HepG2 (cell line): Measurements from ENCODE around the gene VDAC2. TPM values are rescaled to one million over a fixed set of nuclear protein-coding genes. Genes with fewer than 3 reads are reported as not detected.

ENCODE experiments used
- ATAC-seq: fragments of 200-7000 bp; cut with Tn5 transposase; 3 replicates; pipeline ENCODE4 v1.9.1; 2020; ENCODE audit warnings: mild to moderate bottlenecking, moderate library complexity
- BruUV-seq: library from RNA; stranded (reverse); fragments of 400-500 nt; replicated peaks from 2 replicates; lab custom pipeline; 2021; lab: Mats Ljungman, UMichigan
- CTCF ChIA-PET: fragments of 300-600 bp; formaldehyde crosslinking; extraction: SDS; loops from one replicate; lab custom pipeline; 2021; ENCODE audit warnings: low total read pairs, inconsistent platforms, low intra/inter-chr PET ratio; lab: Yijun Ruan, JAX
- POLR2A ChIA-PET: fragments of 350-600 bp; sonication (Branson Sonifier 250); formaldehyde crosslinking; loops from one replicate; lab custom pipeline; 2020; ENCODE audit warnings: antibody characterized with exemption, inconsistent platforms; lab: Yijun Ruan, JAX
- DNase-seq: peaks from one replicate; pipeline ENCODE4 v3.0.0-alpha.2; 2015; ENCODE audit warnings: low spot score
- FAIRE-seq: peaks from 3 replicates; lab custom pipeline; 2011; peaks lifted over from hg19 to GRCh38; lab: Jason Lieb, UNC
- H2AFZ ChIP-seq: one replicate; pipeline ENCODE4 v1.6.1; 2011; ENCODE audit warnings: low read length, inconsistent platforms
- H3K27ac ChIP-seq: fragments of 300-600 bp; 3 replicates; pipeline ENCODE4 v1.8.0; 2011; ENCODE audit warnings: mixed run types, mild to moderate bottlenecking, mixed read lengths, low read length, inconsistent platforms; ENCODE audit not compliant: insufficient read depth; ENCODE audit errors: extremely low read length
- H3K27me3 ChIP-seq, 2 experiments: fragments of 200-600 bp in 1 of 2; 2 replicates in 1 of 2; 3 replicates in 1 of 2; pipeline versions ENCODE4 v1.6.0 to v1.8.0; 2011; ENCODE audit warnings: low read length in 2 of 2, mild to moderate bottlenecking in 2 of 2, moderate library complexity in 2 of 2, inconsistent platforms in 1 of 2; ENCODE audit not compliant: insufficient read depth in 2 of 2, control insufficient read depth in 1 of 2
- H3K36me3 ChIP-seq, 2 experiments: fragments of 200-600 bp in 1 of 2; replicated peaks in 1 of 2; 2 replicates in 1 of 2; 3 replicates in 1 of 2; pipeline versions ENCODE4 v1.5.1 to v1.8.0; 2011; ENCODE audit warnings: low read length in 2 of 2, inconsistent platforms in 1 of 2; ENCODE audit not compliant: insufficient read depth in 2 of 2, control insufficient read depth in 1 of 2
- H3K4me1 ChIP-seq: 2 replicates; pipeline ENCODE4 v1.5.1; 2012; ENCODE audit warnings: low read length, inconsistent platforms; ENCODE audit not compliant: insufficient read depth
- H3K4me2 ChIP-seq: 2 replicates; pipeline ENCODE4 v1.6.0; 2011; ENCODE audit warnings: low read depth, low read length, inconsistent platforms
- H3K4me3 ChIP-seq, 3 experiments: fragments of 200-600 bp in 1 of 3; sonication (generic), shearing (Covaris generic) in 1 of 3; replicated peaks in 1 of 3; 2 replicates each; pipeline ENCODE4 v1.5.1; 2011 to 2016; ENCODE audit warnings: low read length in 3 of 3, inconsistent platforms in 2 of 3, low read depth in 2 of 3, mild to moderate bottlenecking in 2 of 3, control low read depth in 1 of 3, mixed read lengths in 1 of 3; ENCODE audit not compliant: insufficient read depth in 1 of 3
- H3K79me2 ChIP-seq: one replicate; pipeline ENCODE4 v1.6.1; 2011; ENCODE audit warnings: low read length, inconsistent platforms; ENCODE audit not compliant: insufficient read depth
- H3K9ac ChIP-seq: 2 replicates; pipeline ENCODE4 v1.6.0; 2011; ENCODE audit warnings: mild to moderate bottlenecking, low read depth, low read length, inconsistent platforms; ENCODE audit not compliant: insufficient read depth
- H3K9me3 ChIP-seq: 2 replicates; pipeline ENCODE4 v1.5.1; 2012; ENCODE audit warnings: mild to moderate bottlenecking, low read length
- H4K20me1 ChIP-seq: 2 replicates; pipeline ENCODE4 v1.6.0; 2011; ENCODE audit warnings: inconsistent platforms, mild to moderate bottlenecking, low read length, moderate library complexity; ENCODE audit not compliant: insufficient read depth
- ASH2L ChIP-seq: fragments of 300-600, 200-600 bp; sonication (generic); IDR thresholded peaks from 2 replicates; pipeline ENCODE4 v1.7.0; 2017; ENCODE audit warnings: low read depth, mild to moderate bottlenecking, moderate library complexity, mixed read lengths, low read length; ENCODE audit not compliant: insufficient read length
- CBX2 ChIP-seq, 2 experiments: fragments of 200-600 bp in 1 of 2; sonication (generic); formaldehyde crosslinking in 1 of 2; IDR thresholded peaks; 2 replicates each; pipeline versions ENCODE4 v1.7.0 to v1.8.1; 2018 to 2022; ENCODE audit warnings: low read depth in 2 of 2, low read length in 1 of 2, mild to moderate bottlenecking in 1 of 2, missing genetic modification reagents in 1 of 2
- FOSL2 ChIP-seq: sonication (generic); formaldehyde crosslinking; IDR thresholded peaks from 2 replicates; pipeline ENCODE4 v1.4.0; 2020; ENCODE audit warnings: missing genetic modification reagents
- LCORL ChIP-seq, 2 experiments: fragments of 450-650 bp in 1 of 2; sonication (generic) in 1 of 2; formaldehyde crosslinking in 1 of 2; IDR thresholded peaks; 2 replicates each; pipeline versions ENCODE4 v1.5.0 to v1.6.1; 2017 to 2020; ENCODE audit warnings: antibody characterized with exemption in 1 of 2, missing genetic modification reagents in 1 of 2
- ZFP36L1 ChIP-seq: sonication (generic); formaldehyde crosslinking; IDR thresholded peaks from 2 replicates; pipeline ENCODE4 v1.8.0; 2022; ENCODE audit warnings: mild to moderate bottlenecking, missing genetic modification reagents, moderate library complexity
- ZFX ChIP-seq: sonication (generic); formaldehyde crosslinking; IDR thresholded peaks from 2 replicates; pipeline ENCODE4 v1.4.0; 2020; ENCODE audit warnings: mild to moderate bottlenecking, low read depth, missing genetic modification reagents, moderate library complexity
- ZNF660 ChIP-seq: sonication (generic); formaldehyde crosslinking; IDR thresholded peaks from 2 replicates; pipeline ENCODE4 v1.5.1; 2020; ENCODE audit warnings: mild to moderate bottlenecking, low read depth, missing genetic modification reagents, borderline replicate concordance
- ZNF775 ChIP-seq: sonication (generic); formaldehyde crosslinking; IDR thresholded peaks from 2 replicates; pipeline ENCODE4 v1.4.0; 2020; ENCODE audit warnings: missing genetic modification reagents, mild to moderate bottlenecking, moderate library complexity, borderline replicate concordance
- WGBS: methylation state at CpG from one replicate; pipeline ENCODE4 v1.1.6; 2017; ENCODE audit warnings: low lambda C conversion rate; 5-methylcytosine and 5-hydroxymethylcytosine counted together
- in situ Hi-C: cut with HindIII; loops from 2 replicates; pipeline ENCODE4 v1.10.0; 2017; ENCODE audit warnings: low pct_unique_long_range_greater_than_20kb; ENCODE audit not compliant: extremely low pct_ligation_motif_present
- intact Hi-C: fragments of 100-400 bp; cut with micrococcal nuclease; formaldehyde crosslinking; loops from one replicate; pipeline ENCODE4 v1.10.0; 2022; ENCODE audit not compliant: unreplicated experiment
- polyA plus RNA-seq, 8 experiments: library from polyadenylated mRNA; depleted of rRNA in 3 of 8; stranded (reverse) in 7 of 8; unstranded in 1 of 8; fragments of >200 nt; fragmentation: Illumina TruSeq in 4 of 8; extraction: Trizol in 4 of 8; gene quantifications; 2 replicates each; pipeline versions ENCODE4 v1.2.1 to v1.2.3, GENCODE V29; 2011 to 2016; ENCODE audit warnings: low read depth in 4 of 8, missing spikeins in 1 of 8, mixed read lengths in 1 of 8; ENCODE audit not compliant: insufficient read depth in 1 of 8
- total RNA-seq, 5 experiments: library from RNA; depleted of rRNA; stranded (reverse); fragments of >200 nt; fragmentation: Illumina TruSeq; extraction: Trizol; gene quantifications; 2 replicates each; pipeline ENCODE4 v1.2.3, GENCODE V29; 2016; ENCODE audit warnings: low read depth in 1 of 5
- TF ChIP-seq, protein P1 (sequence below): sonication (generic); formaldehyde crosslinking; IDR thresholded peaks from 2 replicates; pipeline ENCODE4 v1.9.0; 2021; ENCODE audit warnings: missing genetic modification reagents, mild to moderate bottlenecking, borderline replicate concordance

Gene VDAC2
- total and polyA plus RNA-seq, 2 of the 13 experiments (the other 11 are each of a cell fraction or from before 2014, with no cell fraction given), result 67.9 to 222 TPM

DNA sequence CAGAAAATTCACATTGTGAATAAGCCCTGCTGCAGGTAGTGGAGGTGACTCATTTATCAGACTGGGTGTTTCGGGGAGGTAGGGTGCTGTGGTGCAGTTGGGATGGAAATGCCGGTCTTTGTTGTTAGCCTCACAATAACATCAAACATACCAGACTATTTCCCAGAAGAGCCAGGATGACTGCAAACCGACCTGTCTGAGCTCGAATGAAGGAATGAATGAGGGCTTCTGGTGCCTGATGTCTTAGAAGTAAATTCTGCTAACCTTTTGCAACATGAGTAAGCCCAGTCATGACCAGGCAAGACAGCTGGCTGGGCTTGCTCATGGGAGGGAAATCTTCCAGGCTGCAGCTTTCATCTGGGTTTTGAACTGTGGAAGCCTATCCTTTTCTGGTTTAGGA lies 2.4 kb upstream of the VDAC2 start:
- Histone ChIP-seq H3K4me2 (peak overlapping the region; percentile 70), H2AFZ (peak overlapping the region; percentile 12), H3K36me3 (peaks cover 0 to 10% of the 10 kb centered on the region in 2 experiments; a peak in 2 of 5 replicates), H3K27ac (peak overlapping the region; percentile 45), H3K9me3 (no peaks in the 10 kb centered on the region), H3K79me2 (peaks cover 25% of the 10 kb centered on the region), H4K20me1 (peaks cover 8% of the 10 kb centered on the region), H3K27me3 (no peaks in the 10 kb centered on the region; a peak in 1 of 5 replicates)
- FAIRE-seq (no peak), DNase-seq (no peak)
- intact Hi-C loops, result no loop called here
- no TSS peak for BruUV-seq
- POLR2A ChIA-PET, result no interaction called here
- TF ChIP-seq ZNF775 (CRISPR knock-in tag) (no peak), LCORL (IDR thresholded peaks at IDR 0.05) (no peak), LCORL (CRISPR knock-in tag; IDR thresholded peaks at IDR 0.05) (0 out of 2 replicates have a peak, but pooled peaks have one; percentile 2), ZNF660 (CRISPR knock-in tag) (no peak), FOSL2 (CRISPR knock-in tag) (0 out of 2 replicates have a peak, but pooled peaks have one; percentile 10), ASH2L (peak; percentile 3), ZFX (CRISPR knock-in tag) (0 out of 2 replicates have a peak, but pooled peaks have one; percentile 17), ZFP36L1 (no peak), CBX2 (IDR thresholded peaks at IDR 0.05; ENCODE audit: low read depth, low read length) (no peak), CBX2 (CRISPR knock-in tag; IDR thresholded peaks at IDR 0.05; ENCODE audit: low read depth) (no peak)
- TF ChIP-seq, protein P1, sequence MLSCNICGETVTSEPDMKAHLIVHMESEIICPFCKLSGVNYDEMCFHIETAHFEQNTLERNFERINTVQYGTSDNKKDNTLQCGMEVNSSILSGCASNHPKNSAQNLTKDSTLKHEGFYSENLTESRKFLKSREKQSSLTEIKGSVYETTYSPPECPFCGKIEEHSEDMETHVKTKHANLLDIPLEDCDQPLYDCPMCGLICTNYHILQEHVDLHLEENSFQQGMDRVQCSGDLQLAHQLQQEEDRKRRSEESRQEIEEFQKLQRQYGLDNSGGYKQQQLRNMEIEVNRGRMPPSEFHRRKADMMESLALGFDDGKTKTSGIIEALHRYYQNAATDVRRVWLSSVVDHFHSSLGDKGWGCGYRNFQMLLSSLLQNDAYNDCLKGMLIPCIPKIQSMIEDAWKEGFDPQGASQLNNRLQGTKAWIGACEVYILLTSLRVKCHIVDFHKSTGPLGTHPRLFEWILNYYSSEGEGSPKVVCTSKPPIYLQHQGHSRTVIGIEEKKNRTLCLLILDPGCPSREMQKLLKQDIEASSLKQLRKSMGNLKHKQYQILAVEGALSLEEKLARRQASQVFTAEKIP (CRISPR knock-in tag), result no peak
- TF ChIP-seq, all 625 proteins: peak for 4
- no peak for ATAC-seq
- Histone ChIP-seq H3K4me1 (peaks cover 53% of the 10 kb centered on the region), H3K4me3 (0 out of 6 replicates have a peak overlapping the region, but pooled peaks of 2 of the 3 experiments have one; percentile 1 to 36), H3K9ac (no peak overlapping the region; the same call in 1 of the 2 replicates)
- CTCF ChIA-PET, result no interaction called here
- WGBS, result 4% methylated on average over 4 of the region's 4 CpGs
- in situ Hi-C loops, result no loop called here
